SK-N-SH (cell line): ENCODE data around the gene NTMT2. TPM values are rescaled to one million over a fixed set of nuclear protein-coding genes. Genes with fewer than 3 reads are reported as not detected.

ENCODE experiments used
- CTCF ChIA-PET: fragments of 300-600, 350-600 bp; formaldehyde crosslinking; extraction: SDS; loops from one replicate; lab custom pipeline; 2021; lab: Yijun Ruan, JAX
- POLR2A ChIA-PET: fragments of 350-600 bp; sonication (Branson Sonifier 250); formaldehyde crosslinking; extraction: SDS; loops from one replicate; lab custom pipeline; 2020; ENCODE audit warnings: antibody characterized with exemption, inconsistent platforms; lab: Yijun Ruan, JAX
- DNase-seq: peaks from one replicate; pipeline ENCODE4 v3.0.0; 2012
- H2AFZ ChIP-seq: fragments of 200-600 bp; sonication (generic); 2 replicates; pipeline ENCODE4 v1.8.1; 2016; ENCODE audit warnings: antibody characterized with exemption, mild to moderate bottlenecking, low read depth
- H3F3A ChIP-seq: fragments of 200-600 bp; sonication (generic); replicated peaks from 2 replicates; pipeline ENCODE3; 2016; ENCODE audit warnings: antibody characterized with exemption, mild to moderate bottlenecking; ENCODE audit not compliant: insufficient read depth
- H3K27ac ChIP-seq, 2 experiments: fragments of 200-500 bp in 1 of 2; fragments of 200-600 bp in 1 of 2; sonication (Bioruptor generic) in 1 of 2; sonication (generic), shearing (Covaris generic) in 1 of 2; 2 replicates each; pipeline versions ENCODE4 v1.5.1 to v1.6.1; 2014 to 2016; ENCODE audit warnings: low read depth in 2 of 2, inconsistent platforms in 1 of 2, low read length in 1 of 2, mild to moderate bottlenecking in 1 of 2, mixed read lengths in 1 of 2
- H3K27me3 ChIP-seq: fragments of 200-600 bp; sonication (generic), shearing (Covaris generic); 2 replicates; pipeline ENCODE4 v1.6.1; 2016; ENCODE audit warnings: mixed run types; ENCODE audit not compliant: insufficient read depth
- H3K36me3 ChIP-seq, 2 experiments: fragments of 200-500 bp in 1 of 2; fragments of 200-600 bp in 1 of 2; sonication (Bioruptor generic) in 1 of 2; sonication (generic) in 1 of 2; replicated peaks in 1 of 2; 2 replicates each; pipeline versions ENCODE3 to v1.5.1; 2014 to 2016; ENCODE audit warnings: low read length in 1 of 2, mild to moderate bottlenecking in 1 of 2; ENCODE audit not compliant: insufficient read depth in 2 of 2, control insufficient read depth in 1 of 2
- H3K4me1 ChIP-seq, 2 experiments: fragments of 200-500 bp in 1 of 2; fragments of 200-600 bp in 1 of 2; sonication (Bioruptor generic) in 1 of 2; sonication (generic), shearing (Covaris generic) in 1 of 2; 2 replicates each; pipeline versions ENCODE4 v1.5.1 to v1.6.1; 2014 to 2016; ENCODE audit warnings: low read depth in 1 of 2, low read length in 1 of 2, mixed run types in 1 of 2; ENCODE audit not compliant: insufficient read depth in 2 of 2, control insufficient read depth in 1 of 2
- H3K4me2 ChIP-seq: fragments of 200-600 bp; sonication (generic), shearing (Covaris generic); 2 replicates; pipeline ENCODE4 v1.6.1; 2017; ENCODE audit warnings: mixed run types
- H3K4me3 ChIP-seq, 2 experiments: fragments of 200-500 bp in 1 of 2; fragments of 200-600 bp in 1 of 2; sonication (Bioruptor generic) in 1 of 2; sonication (generic), shearing (Covaris generic) in 1 of 2; 2 replicates each; pipeline versions ENCODE4 v1.5.1 to v1.8.1; 2014 to 2016; ENCODE audit warnings: low read depth in 2 of 2, inconsistent platforms in 1 of 2, low read length in 1 of 2, mild to moderate bottlenecking in 1 of 2, mixed read lengths in 1 of 2, moderate library complexity in 1 of 2
- H3K79me2 ChIP-seq: fragments of 200-600 bp; sonication (generic); 2 replicates; pipeline ENCODE4 v1.8.1; 2017; ENCODE audit warnings: mild to moderate bottlenecking; ENCODE audit not compliant: insufficient read depth
- H3K9ac ChIP-seq: fragments of 200-600 bp; sonication (generic); 2 replicates; pipeline ENCODE4 v1.6.1; 2017; ENCODE audit warnings: mixed run types
- H3K9me2 ChIP-seq: fragments of 200-600 bp; sonication (generic); 2 replicates; pipeline ENCODE4 v1.6.1; 2017; ENCODE audit warnings: mixed run types
- H3K9me3 ChIP-seq: fragments of 200-600 bp; sonication (generic); 2 replicates; pipeline ENCODE4 v1.6.1; 2017; ENCODE audit warnings: mixed run types, mild to moderate bottlenecking, moderate library complexity
- H4K20me1 ChIP-seq: fragments of 200-600 bp; sonication (generic); 2 replicates; pipeline ENCODE4 v1.6.1; 2017; ENCODE audit warnings: mild to moderate bottlenecking, mixed run types; ENCODE audit not compliant: insufficient read depth
- FOSL2 ChIP-seq: IDR thresholded peaks from 2 replicates; pipeline ENCODE4 v1.4.0; 2012; ENCODE audit warnings: low read depth, mild to moderate bottlenecking, moderate library complexity, borderline replicate concordance
- GATA2 ChIP-seq: sonication (generic); formaldehyde crosslinking; IDR thresholded peaks from 2 replicates; pipeline ENCODE4 v1.5.0; 2020; ENCODE audit warnings: mild to moderate bottlenecking, missing genetic modification reagents
- MEF2A ChIP-seq: IDR thresholded peaks from 2 replicates; pipeline ENCODE4 v1.4.0; 2012; ENCODE audit warnings: low read depth, borderline replicate concordance
- MXI1 ChIP-seq: IDR thresholded peaks from 2 replicates; pipeline ENCODE4 v1.6.1; 2012; ENCODE audit warnings: mild to moderate bottlenecking, low read depth, low read length, improper control_type of control experiment
- RAD21 ChIP-seq: IDR thresholded peaks from 2 replicates; pipeline ENCODE4 v1.6.1; 2012; ENCODE audit warnings: mild to moderate bottlenecking, low read length
- RFX5 ChIP-seq: IDR thresholded peaks from 2 replicates; pipeline ENCODE4 v1.6.1; 2012; ENCODE audit warnings: mild to moderate bottlenecking, improper control_type of control experiment, low read length
- RXRA ChIP-seq: IDR thresholded peaks from 2 replicates; pipeline ENCODE4 v1.4.0; 2012; ENCODE audit warnings: low read depth, mild to moderate bottlenecking, borderline replicate concordance
- SIN3A ChIP-seq: IDR thresholded peaks from 2 replicates; pipeline ENCODE4 v1.6.1; 2012; ENCODE audit warnings: low read depth, mild to moderate bottlenecking, low read length, moderate library complexity, borderline replicate concordance
- TAF1 ChIP-seq: IDR thresholded peaks from 2 replicates; pipeline ENCODE4 v1.6.1; 2012; ENCODE audit warnings: low read depth, mild to moderate bottlenecking, low read length, moderate library complexity, borderline replicate concordance
- TCF12 ChIP-seq: IDR thresholded peaks from 2 replicates; pipeline ENCODE4 v1.4.0; 2012
- WGBS: methylation state at CpG from one replicate; pipeline ENCODE4 v1.1.6; 2017; ENCODE audit warnings: low lambda C conversion rate; 5-methylcytosine and 5-hydroxymethylcytosine counted together
- polyA plus RNA-seq, 3 experiments: library from polyadenylated mRNA; depleted of rRNA; stranded (reverse); fragments of >200 nt; gene quantifications; 2 replicates each; pipeline ENCODE4 v1.2.3, GENCODE V29; 2012
- TF ChIP-seq, protein P1 (sequence below): IDR thresholded peaks from 2 replicates; pipeline ENCODE4; 2012
- TF ChIP-seq, protein P2 (sequence below): fragments of 200-600 bp; sonication (generic); IDR thresholded peaks from 2 replicates; pipeline ENCODE4 v1.6.1; 2017; ENCODE audit warnings: antibody characterized with exemption, mild to moderate bottlenecking, moderate library complexity
- TF ChIP-seq, protein P3 (sequence below): fragments of 150-350 bp; IDR thresholded peaks from 2 replicates; pipeline ENCODE4 v1.6.1; 2016; ENCODE audit warnings: mild to moderate bottlenecking, low read depth, low read length
- TF ChIP-seq, protein P4 (sequence below): fragments of 150-350 bp; IDR thresholded peaks from 2 replicates; pipeline ENCODE4 v1.6.1; 2017; ENCODE audit warnings: antibody characterized with exemption, low read length, low read depth, borderline replicate concordance
- TF ChIP-seq, protein P5 (sequence below): IDR thresholded peaks from 2 replicates; pipeline ENCODE4 v1.4.0; 2012; ENCODE audit warnings: low read depth

Gene NTMT2
- polyA plus RNA-seq, 1 of the 3 experiments (the other 2 are of a cell fraction), result not detected

DNA sequence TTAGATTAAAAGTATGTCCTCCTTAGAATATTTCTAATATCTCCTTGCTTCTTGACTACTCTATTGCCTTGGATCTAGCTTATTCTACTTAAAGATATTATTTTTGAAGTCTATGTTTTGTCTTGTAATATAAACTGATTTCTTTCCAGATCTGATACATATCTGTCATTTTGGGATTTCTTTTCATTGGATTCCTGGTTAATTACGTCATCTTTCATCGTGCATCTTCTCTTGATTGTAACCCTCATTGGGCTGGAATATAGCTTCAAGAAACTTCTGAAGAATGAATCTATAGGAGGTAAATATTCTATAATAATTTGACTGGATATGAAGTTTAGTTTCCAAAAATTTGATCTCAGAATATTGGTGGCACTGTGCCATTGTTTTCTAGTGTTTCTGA lies 12.1 kb downstream of the NTMT2 start:
- Histone ChIP-seq H3K9ac (no peak overlapping the region), H3K79me2 (no peaks in the 10 kb centered on the region), H3K36me3 (no peaks in the 10 kb centered on the region), H2AFZ (no peak overlapping the region), H3K4me2 (no peak overlapping the region), H3K27me3 (no peaks in the 10 kb centered on the region), H3F3A (no peaks in the 10 kb centered on the region), H3K4me3 (no peak overlapping the region), H3K4me1 (peaks cover 0 to 1% of the 10 kb centered on the region in 2 experiments; a peak in 2 of 4 replicates), H3K9me3 (no peaks in the 10 kb centered on the region), H3K27ac (no peak overlapping the region), H4K20me1 (no peaks in the 10 kb centered on the region), H3K9me2 (no peaks in the 10 kb centered on the region)
- ChIA-PET CTCF (no interaction called here), POLR2A (no interaction called here)
- TF ChIP-seq, protein P1, sequence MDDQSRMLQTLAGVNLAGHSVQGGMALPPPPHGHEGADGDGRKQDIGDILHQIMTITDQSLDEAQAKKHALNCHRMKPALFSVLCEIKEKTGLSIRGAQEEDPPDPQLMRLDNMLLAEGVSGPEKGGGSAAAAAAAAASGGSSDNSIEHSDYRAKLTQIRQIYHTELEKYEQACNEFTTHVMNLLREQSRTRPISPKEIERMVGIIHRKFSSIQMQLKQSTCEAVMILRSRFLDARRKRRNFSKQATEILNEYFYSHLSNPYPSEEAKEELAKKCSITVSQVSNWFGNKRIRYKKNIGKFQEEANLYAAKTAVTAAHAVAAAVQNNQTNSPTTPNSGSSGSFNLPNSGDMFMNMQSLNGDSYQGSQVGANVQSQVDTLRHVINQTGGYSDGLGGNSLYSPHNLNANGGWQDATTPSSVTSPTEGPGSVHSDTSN, result no peak
- TF ChIP-seq, protein P2, sequence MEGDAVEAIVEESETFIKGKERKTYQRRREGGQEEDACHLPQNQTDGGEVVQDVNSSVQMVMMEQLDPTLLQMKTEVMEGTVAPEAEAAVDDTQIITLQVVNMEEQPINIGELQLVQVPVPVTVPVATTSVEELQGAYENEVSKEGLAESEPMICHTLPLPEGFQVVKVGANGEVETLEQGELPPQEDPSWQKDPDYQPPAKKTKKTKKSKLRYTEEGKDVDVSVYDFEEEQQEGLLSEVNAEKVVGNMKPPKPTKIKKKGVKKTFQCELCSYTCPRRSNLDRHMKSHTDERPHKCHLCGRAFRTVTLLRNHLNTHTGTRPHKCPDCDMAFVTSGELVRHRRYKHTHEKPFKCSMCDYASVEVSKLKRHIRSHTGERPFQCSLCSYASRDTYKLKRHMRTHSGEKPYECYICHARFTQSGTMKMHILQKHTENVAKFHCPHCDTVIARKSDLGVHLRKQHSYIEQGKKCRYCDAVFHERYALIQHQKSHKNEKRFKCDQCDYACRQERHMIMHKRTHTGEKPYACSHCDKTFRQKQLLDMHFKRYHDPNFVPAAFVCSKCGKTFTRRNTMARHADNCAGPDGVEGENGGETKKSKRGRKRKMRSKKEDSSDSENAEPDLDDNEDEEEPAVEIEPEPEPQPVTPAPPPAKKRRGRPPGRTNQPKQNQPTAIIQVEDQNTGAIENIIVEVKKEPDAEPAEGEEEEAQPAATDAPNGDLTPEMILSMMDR, result no peak
- TF ChIP-seq FOSL2 (no peak), RAD21 (no peak), MXI1 (no peak), GATA2 (CRISPR knock-in tag) (no peak)
- TF ChIP-seq, protein P3, sequence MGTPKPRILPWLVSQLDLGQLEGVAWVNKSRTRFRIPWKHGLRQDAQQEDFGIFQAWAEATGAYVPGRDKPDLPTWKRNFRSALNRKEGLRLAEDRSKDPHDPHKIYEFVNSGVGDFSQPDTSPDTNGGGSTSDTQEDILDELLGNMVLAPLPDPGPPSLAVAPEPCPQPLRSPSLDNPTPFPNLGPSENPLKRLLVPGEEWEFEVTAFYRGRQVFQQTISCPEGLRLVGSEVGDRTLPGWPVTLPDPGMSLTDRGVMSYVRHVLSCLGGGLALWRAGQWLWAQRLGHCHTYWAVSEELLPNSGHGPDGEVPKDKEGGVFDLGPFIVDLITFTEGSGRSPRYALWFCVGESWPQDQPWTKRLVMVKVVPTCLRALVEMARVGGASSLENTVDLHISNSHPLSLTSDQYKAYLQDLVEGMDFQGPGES, result no peak
- TF ChIP-seq, protein P4, sequence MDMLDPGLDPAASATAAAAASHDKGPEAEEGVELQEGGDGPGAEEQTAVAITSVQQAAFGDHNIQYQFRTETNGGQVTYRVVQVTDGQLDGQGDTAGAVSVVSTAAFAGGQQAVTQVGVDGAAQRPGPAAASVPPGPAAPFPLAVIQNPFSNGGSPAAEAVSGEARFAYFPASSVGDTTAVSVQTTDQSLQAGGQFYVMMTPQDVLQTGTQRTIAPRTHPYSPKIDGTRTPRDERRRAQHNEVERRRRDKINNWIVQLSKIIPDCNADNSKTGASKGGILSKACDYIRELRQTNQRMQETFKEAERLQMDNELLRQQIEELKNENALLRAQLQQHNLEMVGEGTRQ, result no peak
- no peak for DNase-seq
- WGBS, result 8% methylated on average over 2 of the region's 2 CpGs

DNA sequence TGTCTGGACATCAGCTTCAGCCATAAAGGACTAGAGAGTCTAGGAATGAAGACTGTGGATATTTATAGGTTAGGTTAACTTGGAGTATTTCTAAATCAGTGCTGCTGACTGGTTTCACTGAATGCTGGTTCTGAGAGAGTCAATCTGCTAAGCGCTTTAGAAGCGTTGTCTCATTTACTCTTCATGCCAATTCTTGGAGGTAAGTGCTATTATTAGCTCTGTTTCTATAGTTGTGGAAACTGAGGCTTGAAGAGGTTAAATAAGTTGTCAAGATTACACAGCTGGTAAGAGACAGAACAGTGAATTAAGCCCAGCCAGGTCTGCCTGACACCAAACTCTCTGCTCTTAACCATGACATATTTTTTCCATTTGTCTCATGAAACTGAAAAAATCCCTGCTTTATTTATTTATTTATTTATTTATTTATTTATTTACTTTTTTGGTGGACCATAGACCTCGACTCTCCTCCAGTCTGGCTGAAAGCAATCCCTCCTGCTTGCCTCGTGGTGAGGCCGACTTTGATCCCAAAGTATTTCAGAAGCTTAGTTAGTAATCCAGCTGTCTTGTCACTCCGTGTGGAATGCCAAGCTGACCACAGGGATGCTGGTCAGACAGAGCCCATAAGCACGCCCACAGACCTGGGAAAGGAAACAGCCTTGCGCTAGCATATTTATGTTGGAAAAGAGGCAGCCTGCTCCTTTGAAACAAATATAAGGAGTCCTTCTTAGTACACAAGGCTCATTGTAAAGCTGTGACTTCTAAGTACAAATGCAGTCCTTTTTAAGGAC lies 16.9 kb downstream of the NTMT2 start:
- Histone ChIP-seq H3K4me3 (no peak overlapping the region), H3F3A (no peaks in the 10 kb centered on the region), H3K9me2 (no peaks in the 10 kb centered on the region), H3K4me1 (peaks cover 0 to 2% of the 10 kb centered on the region in 2 experiments; a peak in 2 of 4 replicates), H4K20me1 (no peaks in the 10 kb centered on the region), H3K4me2 (0 out of 2 replicates have a peak overlapping the region, but pooled peaks have one; percentile 3), H3K27ac (peak overlapping the region in 1 of 2 experiments; percentile 16; a peak in 2 of 4 replicates), H3K9me3 (no peaks in the 10 kb centered on the region), H3K79me2 (no peaks in the 10 kb centered on the region), H3K36me3 (no peaks in the 10 kb centered on the region), H3K27me3 (no peaks in the 10 kb centered on the region), H2AFZ (no peak overlapping the region), H3K9ac (no peak overlapping the region)
- no peak for DNase-seq
- TF ChIP-seq GATA2 (CRISPR knock-in tag), result no peak
- TF ChIP-seq, protein P1, result 0 out of 2 replicates have a peak, but pooled peaks have one; percentile 35
- no peak for TF ChIP-seq FOSL2
- TF ChIP-seq TAF1, result no peak
- TF ChIP-seq TCF12, result peak; percentile 12; the same call in 1 of the 2 replicates
- no peak for TF ChIP-seq MEF2A
- no peak for TF ChIP-seq RFX5
- TF ChIP-seq, protein P5, sequence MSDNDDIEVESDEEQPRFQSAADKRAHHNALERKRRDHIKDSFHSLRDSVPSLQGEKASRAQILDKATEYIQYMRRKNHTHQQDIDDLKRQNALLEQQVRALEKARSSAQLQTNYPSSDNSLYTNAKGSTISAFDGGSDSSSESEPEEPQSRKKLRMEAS, result peak; percentile 61; the same call in 1 of the 2 replicates
- TF ChIP-seq SIN3A, result 0 out of 2 replicates have a peak, but pooled peaks have one; percentile 47
- TF ChIP-seq, protein P4, result no peak
- no peak for TF ChIP-seq RXRA
- POLR2A ChIA-PET, result no interaction called here
- CTCF ChIA-PET, result no interaction called here
- 45% methylated on average over 8 of the region's 8 CpGs for WGBS
